Measurements from ENCODE around the gene SPTBN1. TPM values are rescaled to one million over a fixed set of nuclear protein-coding genes. Genes with fewer than 3 reads are reported as not detected.

The SPTBN1 gene
- total and polyA plus RNA-seq, 2 of the 13 experiments (the other 11 are each of a cell fraction or from before 2014, with no cell fraction given), result 123 to 299 TPM

DNA sequence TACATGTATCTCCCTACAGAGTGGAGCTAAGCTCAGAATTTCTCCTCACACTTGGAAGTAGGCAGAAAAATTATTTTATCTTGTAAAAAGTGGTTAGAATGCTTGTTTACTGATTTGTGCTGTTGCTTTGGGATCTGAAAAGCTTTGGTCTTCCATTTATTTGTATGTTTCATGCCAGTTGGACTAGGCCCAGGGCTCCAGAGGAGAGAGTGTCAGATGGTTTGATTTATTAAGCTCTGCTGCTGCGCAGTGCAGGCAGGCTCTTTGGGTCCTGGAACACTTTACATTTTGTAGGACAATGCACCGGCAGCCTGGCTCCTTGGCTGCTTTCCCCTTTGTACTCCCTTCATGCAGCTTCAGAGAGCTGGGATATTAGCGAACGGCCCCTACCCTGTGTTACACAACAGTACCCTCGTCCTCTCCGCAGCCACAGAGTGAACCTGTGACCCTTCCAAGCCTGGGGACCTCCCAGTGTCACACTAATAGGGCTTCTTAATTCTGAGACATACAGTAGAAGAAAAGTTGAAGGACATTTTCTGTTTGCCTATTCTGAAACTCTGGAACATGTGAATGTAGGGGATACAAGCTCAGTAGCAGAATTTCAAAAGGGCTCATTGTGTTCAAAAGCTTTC is 210.6 kb downstream of the SPTBN1 start (continued):
- TF ChIP-seq ZNF577 (CRISPR knock-in tag; IDR thresholded peaks at IDR 0.05; ENCODE audit: borderline replicate concordance, low read depth) (no peak), AGO1 (IDR thresholded peaks at IDR 0.05; ENCODE audit: low read depth, low read length, poor library complexity, severe bottlenecking) (no peak), FOXA1 (IDR thresholded peaks at IDR 0.05) (no peak), FOXA1 (CRISPR knock-in tag; IDR thresholded peaks at IDR 0.05) (peak; percentile 53; the same call in 1 of the 2 replicates), FOXM1 (CRISPR knock-in tag; IDR thresholded peaks at IDR 0.05) (no peak), TAF15 (IDR thresholded peaks at IDR 0.05; ENCODE audit: low read depth, low read length, poor library complexity, severe bottlenecking) (no peak), ZNF616 (CRISPR knock-in tag; IDR thresholded peaks at IDR 0.05; ENCODE audit: low read depth) (no peak), RXRB (CRISPR knock-in tag; IDR thresholded peaks at IDR 0.05; ENCODE audit: borderline replicate concordance) (peak; percentile 86), PPARG (CRISPR knock-in tag; conservative IDR thresholded peaks at IDR 0.05) (peak; percentile 94), STAG1 (CRISPR knock-in tag; IDR thresholded peaks at IDR 0.05) (no peak), NFKBIZ (CRISPR knock-in tag; IDR thresholded peaks at IDR 0.05) (0 out of 2 replicates have a peak, but pooled peaks have one; percentile 53), ZNF274 (CRISPR knock-in tag; IDR thresholded peaks at IDR 0.05) (no peak), ZNF430 (CRISPR knock-in tag; IDR thresholded peaks at IDR 0.05) (no peak), JUNB (CRISPR knock-in tag; IDR thresholded peaks at IDR 0.05; ENCODE audit: borderline replicate concordance) (no peak), NR2F2 (IDR thresholded peaks at IDR 0.05; ENCODE audit: borderline replicate concordance, low read depth) (peak; percentile 90), ZNF225 (CRISPR knock-in tag; IDR thresholded peaks at IDR 0.05) (no peak), SMARCE1 (IDR thresholded peaks at IDR 0.05; ENCODE audit: borderline replicate concordance) (no peak), ZBTB8A (CRISPR knock-in tag; IDR thresholded peaks at IDR 0.05; ENCODE audit: borderline replicate concordance, low read depth) (no peak), ZNF451 (CRISPR knock-in tag; IDR thresholded peaks at IDR 0.05) (0 out of 2 replicates have a peak, but pooled peaks have one; percentile 24)
- TF ChIP-seq, protein P1, sequence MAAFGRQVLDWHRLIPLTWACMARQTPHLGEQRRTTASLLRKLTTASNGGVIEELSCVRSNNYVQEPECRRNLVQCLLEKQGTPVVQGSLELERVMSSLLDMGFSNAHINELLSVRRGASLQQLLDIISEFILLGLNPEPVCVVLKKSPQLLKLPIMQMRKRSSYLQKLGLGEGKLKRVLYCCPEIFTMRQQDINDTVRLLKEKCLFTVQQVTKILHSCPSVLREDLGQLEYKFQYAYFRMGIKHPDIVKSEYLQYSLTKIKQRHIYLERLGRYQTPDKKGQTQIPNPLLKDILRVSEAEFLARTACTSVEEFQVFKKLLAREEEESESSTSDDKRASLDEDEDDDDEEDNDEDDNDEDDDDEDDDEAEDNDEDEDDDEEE (CRISPR knock-in tag; IDR thresholded peaks at IDR 0.05), result 0 out of 2 replicates have a peak, but pooled peaks have one; percentile 46
- TF ChIP-seq, protein P2, sequence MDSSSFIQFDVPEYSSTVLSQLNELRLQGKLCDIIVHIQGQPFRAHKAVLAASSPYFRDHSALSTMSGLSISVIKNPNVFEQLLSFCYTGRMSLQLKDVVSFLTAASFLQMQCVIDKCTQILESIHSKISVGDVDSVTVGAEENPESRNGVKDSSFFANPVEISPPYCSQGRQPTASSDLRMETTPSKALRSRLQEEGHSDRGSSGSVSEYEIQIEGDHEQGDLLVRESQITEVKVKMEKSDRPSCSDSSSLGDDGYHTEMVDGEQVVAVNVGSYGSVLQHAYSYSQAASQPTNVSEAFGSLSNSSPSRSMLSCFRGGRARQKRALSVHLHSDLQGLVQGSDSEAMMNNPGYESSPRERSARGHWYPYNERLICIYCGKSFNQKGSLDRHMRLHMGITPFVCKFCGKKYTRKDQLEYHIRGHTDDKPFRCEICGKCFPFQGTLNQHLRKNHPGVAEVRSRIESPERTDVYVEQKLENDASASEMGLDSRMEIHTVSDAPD (CRISPR knock-in tag; IDR thresholded peaks at IDR 0.05), result no peak
- TF ChIP-seq, protein P3, sequence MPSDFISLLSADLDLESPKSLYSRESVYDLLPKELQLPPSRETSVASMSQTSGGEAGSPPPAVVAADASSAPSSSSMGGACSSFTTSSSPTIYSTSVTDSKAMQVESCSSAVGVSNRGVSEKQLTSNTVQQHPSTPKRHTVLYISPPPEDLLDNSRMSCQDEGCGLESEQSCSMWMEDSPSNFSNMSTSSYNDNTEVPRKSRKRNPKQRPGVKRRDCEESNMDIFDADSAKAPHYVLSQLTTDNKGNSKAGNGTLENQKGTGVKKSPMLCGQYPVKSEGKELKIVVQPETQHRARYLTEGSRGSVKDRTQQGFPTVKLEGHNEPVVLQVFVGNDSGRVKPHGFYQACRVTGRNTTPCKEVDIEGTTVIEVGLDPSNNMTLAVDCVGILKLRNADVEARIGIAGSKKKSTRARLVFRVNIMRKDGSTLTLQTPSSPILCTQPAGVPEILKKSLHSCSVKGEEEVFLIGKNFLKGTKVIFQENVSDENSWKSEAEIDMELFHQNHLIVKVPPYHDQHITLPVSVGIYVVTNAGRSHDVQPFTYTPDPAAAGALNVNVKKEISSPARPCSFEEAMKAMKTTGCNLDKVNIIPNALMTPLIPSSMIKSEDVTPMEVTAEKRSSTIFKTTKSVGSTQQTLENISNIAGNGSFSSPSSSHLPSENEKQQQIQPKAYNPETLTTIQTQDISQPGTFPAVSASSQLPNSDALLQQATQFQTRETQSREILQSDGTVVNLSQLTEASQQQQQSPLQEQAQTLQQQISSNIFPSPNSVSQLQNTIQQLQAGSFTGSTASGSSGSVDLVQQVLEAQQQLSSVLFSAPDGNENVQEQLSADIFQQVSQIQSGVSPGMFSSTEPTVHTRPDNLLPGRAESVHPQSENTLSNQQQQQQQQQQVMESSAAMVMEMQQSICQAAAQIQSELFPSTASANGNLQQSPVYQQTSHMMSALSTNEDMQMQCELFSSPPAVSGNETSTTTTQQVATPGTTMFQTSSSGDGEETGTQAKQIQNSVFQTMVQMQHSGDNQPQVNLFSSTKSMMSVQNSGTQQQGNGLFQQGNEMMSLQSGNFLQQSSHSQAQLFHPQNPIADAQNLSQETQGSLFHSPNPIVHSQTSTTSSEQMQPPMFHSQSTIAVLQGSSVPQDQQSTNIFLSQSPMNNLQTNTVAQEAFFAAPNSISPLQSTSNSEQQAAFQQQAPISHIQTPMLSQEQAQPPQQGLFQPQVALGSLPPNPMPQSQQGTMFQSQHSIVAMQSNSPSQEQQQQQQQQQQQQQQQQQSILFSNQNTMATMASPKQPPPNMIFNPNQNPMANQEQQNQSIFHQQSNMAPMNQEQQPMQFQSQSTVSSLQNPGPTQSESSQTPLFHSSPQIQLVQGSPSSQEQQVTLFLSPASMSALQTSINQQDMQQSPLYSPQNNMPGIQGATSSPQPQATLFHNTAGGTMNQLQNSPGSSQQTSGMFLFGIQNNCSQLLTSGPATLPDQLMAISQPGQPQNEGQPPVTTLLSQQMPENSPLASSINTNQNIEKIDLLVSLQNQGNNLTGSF (CRISPR knock-in tag; IDR thresholded peaks at IDR 0.05), result no peak
